RKO (cell line): ENCODE measurements around the gene CAPN10.

Experiments
- DNase-seq: peaks from one replicate; pipeline ENCODE4 v3.0.0-alpha.2; 2016; ENCODE audit warnings: low spot score

Gene CAPN10

GRCh38 chr2:240638512-240639160, 52.1 kb downstream of the CAPN10 start:
- no peak for DNase-seq

- DNase-seq = no peak
These were observed 53.0 kb downstream of the CAPN10 start for GRCh38 chr2:240639566-240639965.

GRCh38 chr2:240640939-240641338, 54.4 kb downstream of the CAPN10 start:
- peak; percentile 16 for DNase-seq

- DNase-seq = no peak
These were observed 55.7 kb downstream of the CAPN10 start for GRCh38 chr2:240642061-240642805.

- DNase-seq = no peak
These were observed 56.2 kb downstream of the CAPN10 start for GRCh38 chr2:240642806-240643092.

GRCh38 chr2:240643093-240643810, 56.7 kb downstream of the CAPN10 start:
- DNase-seq = no peak

GRCh38 chr2:240643811-240644150, 57.2 kb downstream of the CAPN10 start:
- no peak for DNase-seq

GRCh38 chr2:240644171-240644651, 57.7 kb downstream of the CAPN10 start:
- DNase-seq = no peak

- no peak for DNase-seq
These were observed 58.3 kb downstream of the CAPN10 start for GRCh38 chr2:240644859-240645301.

GRCh38 chr2:240645346-240645745, 58.8 kb downstream of the CAPN10 start:
- DNase-seq = no peak

GRCh38 chr2:240645801-240646175, 59.3 kb downstream of the CAPN10 start:
- DNase-seq = no peak

- DNase-seq = no peak
These were observed 59.8 kb downstream of the CAPN10 start for GRCh38 chr2:240646176-240646899.

GRCh38 chr2:240646900-240647502, 60.5 kb downstream of the CAPN10 start:
- no peak for DNase-seq

GRCh38 chr2:240647503-240648154, 61.1 kb downstream of the CAPN10 start:
- no peak for DNase-seq

GRCh38 chr2:240648155-240648649, 61.7 kb downstream of the CAPN10 start:
- no peak for DNase-seq
